HepG2 (cell line): ENCODE results near the gene VSTM5. TPM values are rescaled to one million over a fixed set of nuclear protein-coding genes. Genes with fewer than 3 reads are reported as not detected.

Source experiments
- ARID5B ChIP-seq: IDR thresholded peaks from 2 replicates; pipeline ENCODE4 v1.4.0; 2020; ENCODE audit warnings: mild to moderate bottlenecking, missing genetic modification reagents
- ATF5 ChIP-seq: sonication (generic); formaldehyde crosslinking; IDR thresholded peaks from 2 replicates; pipeline ENCODE4 v1.4.0; 2020; ENCODE audit warnings: mild to moderate bottlenecking, low read depth, missing genetic modification reagents
- CENPT ChIP-seq: sonication (generic); formaldehyde crosslinking; IDR thresholded peaks from 2 replicates; pipeline ENCODE4 v1.8.0; 2022; ENCODE audit warnings: low read depth, mild to moderate bottlenecking, moderate library complexity, missing genetic modification reagents
- GABPB1 ChIP-seq: IDR thresholded peaks from 2 replicates; pipeline ENCODE4 v1.6.1; 2016; ENCODE audit warnings: mild to moderate bottlenecking, missing genetic modification reagents, moderate library complexity, missing compliant biosample characterization
- HMGA1 ChIP-seq: sonication (generic); formaldehyde crosslinking; conservative IDR thresholded peaks from 2 replicates; pipeline ENCODE4 v1.4.0; 2020; ENCODE audit warnings: missing genetic modification reagents
- JARID2 ChIP-seq: sonication (generic); formaldehyde crosslinking; IDR thresholded peaks from 2 replicates; pipeline ENCODE4 v1.8.1; 2023; ENCODE audit warnings: missing genetic modification reagents, inconsistent platforms; ENCODE audit not compliant: insufficient replicate concordance
- MXI1 ChIP-seq: IDR thresholded peaks from 3 replicates; pipeline ENCODE4 v1.6.1; 2012; ENCODE audit warnings: low read depth, low read length, inconsistent platforms, borderline replicate concordance
- NCOA2 ChIP-seq: sonication (generic); formaldehyde crosslinking; IDR thresholded peaks from 2 replicates; pipeline ENCODE4 v1.8.0; 2022; ENCODE audit warnings: inconsistent platforms
- SATB2 ChIP-seq: sonication (generic); formaldehyde crosslinking; IDR thresholded peaks from 2 replicates; pipeline ENCODE4 v1.5.0; 2020; ENCODE audit warnings: missing genetic modification reagents
- SMARCC2 ChIP-seq: fragments of 450-650 bp; IDR thresholded peaks from 2 replicates; pipeline ENCODE4 v1.6.1; 2017; ENCODE audit warnings: antibody characterized with exemption, mild to moderate bottlenecking
- ZNF207 ChIP-seq: fragments of 450-650 bp; IDR thresholded peaks from 2 replicates; pipeline ENCODE4 v1.6.1; 2016; ENCODE audit warnings: antibody characterized with exemption, borderline replicate concordance
- ZNF225 ChIP-seq: sonication (generic); formaldehyde crosslinking; IDR thresholded peaks from 2 replicates; pipeline ENCODE4 v1.4.0; 2020; ENCODE audit warnings: mild to moderate bottlenecking, missing genetic modification reagents
- ZNF33B ChIP-seq: sonication (generic); formaldehyde crosslinking; IDR thresholded peaks from 2 replicates; pipeline ENCODE4 v1.5.1; 2020; ENCODE audit warnings: mild to moderate bottlenecking, missing genetic modification reagents
- ZNF343 ChIP-seq: sonication (generic); formaldehyde crosslinking; IDR thresholded peaks from 2 replicates; pipeline ENCODE4 v1.4.0; 2020; ENCODE audit warnings: mild to moderate bottlenecking, missing genetic modification reagents
- ZNF607 ChIP-seq: sonication (generic); formaldehyde crosslinking; IDR thresholded peaks from 2 replicates; pipeline ENCODE4 v1.5.1; 2020; ENCODE audit warnings: missing genetic modification reagents, mild to moderate bottlenecking, borderline replicate concordance
- ZNF703 ChIP-seq: sonication (generic); formaldehyde crosslinking; IDR thresholded peaks from 2 replicates; pipeline ENCODE4 v1.5.1; 2020; ENCODE audit warnings: missing genetic modification reagents, mild to moderate bottlenecking, moderate library complexity, borderline replicate concordance
- ZNF776 ChIP-seq: sonication (generic); formaldehyde crosslinking; IDR thresholded peaks from 2 replicates; pipeline ENCODE4 v1.4.0; 2020; ENCODE audit warnings: mild to moderate bottlenecking, missing genetic modification reagents
- polyA plus RNA-seq, 8 experiments: library from polyadenylated mRNA; depleted of rRNA in 3 of 8; stranded (reverse) in 7 of 8; unstranded in 1 of 8; fragments of >200 nt; fragmentation: Illumina TruSeq in 4 of 8; extraction: Trizol in 4 of 8; gene quantifications; 2 replicates each; pipeline versions ENCODE4 v1.2.1 to v1.2.3, GENCODE V29; 2011 to 2016; ENCODE audit warnings: low read depth in 4 of 8, missing spikeins in 1 of 8, mixed read lengths in 1 of 8; ENCODE audit not compliant: insufficient read depth in 1 of 8
- total RNA-seq, 5 experiments: library from RNA; depleted of rRNA; stranded (reverse); fragments of >200 nt; fragmentation: Illumina TruSeq; extraction: Trizol; gene quantifications; 2 replicates each; pipeline ENCODE4 v1.2.3, GENCODE V29; 2016; ENCODE audit warnings: low read depth in 1 of 5
- TF ChIP-seq, protein P1 (sequence below): IDR thresholded peaks from 2 replicates; pipeline ENCODE4 v1.6.1; 2016
- TF ChIP-seq, protein P2 (sequence below): sonication (generic); formaldehyde crosslinking; IDR thresholded peaks from 2 replicates; pipeline ENCODE4 v1.4.0; 2020; ENCODE audit warnings: low read depth, missing genetic modification reagents

Gene VSTM5
- total and polyA plus RNA-seq, 2 of the 13 experiments (the other 11 are each of a cell fraction or from before 2014, with no cell fraction given): not detected

GRCh38 chr11:93784145-93784934 is 66.1 kb downstream of the VSTM5 start, which contains the start of gene MED17 (continued):
- no peak for TF ChIP-seq ZNF33B (CRISPR knock-in tag)
- TF ChIP-seq HMGA1 (CRISPR knock-in tag): no peak
- no peak for TF ChIP-seq CENPT (CRISPR knock-in tag)
- 0 out of 2 replicates have a peak, but pooled peaks have one; percentile 24 for TF ChIP-seq ZNF703 (CRISPR knock-in tag)
- TF ChIP-seq ARID5B (CRISPR knock-in tag): peak; percentile 19; the same call in 1 of the 2 replicates
- peak; percentile 62; the same call in 1 of the 2 replicates for TF ChIP-seq ZNF776 (CRISPR knock-in tag)
- TF ChIP-seq GABPB1: peak; percentile 93
- no peak for TF ChIP-seq SMARCC2
- TF ChIP-seq JARID2 (CRISPR knock-in tag): peak; percentile 74
- TF ChIP-seq, protein P1, sequence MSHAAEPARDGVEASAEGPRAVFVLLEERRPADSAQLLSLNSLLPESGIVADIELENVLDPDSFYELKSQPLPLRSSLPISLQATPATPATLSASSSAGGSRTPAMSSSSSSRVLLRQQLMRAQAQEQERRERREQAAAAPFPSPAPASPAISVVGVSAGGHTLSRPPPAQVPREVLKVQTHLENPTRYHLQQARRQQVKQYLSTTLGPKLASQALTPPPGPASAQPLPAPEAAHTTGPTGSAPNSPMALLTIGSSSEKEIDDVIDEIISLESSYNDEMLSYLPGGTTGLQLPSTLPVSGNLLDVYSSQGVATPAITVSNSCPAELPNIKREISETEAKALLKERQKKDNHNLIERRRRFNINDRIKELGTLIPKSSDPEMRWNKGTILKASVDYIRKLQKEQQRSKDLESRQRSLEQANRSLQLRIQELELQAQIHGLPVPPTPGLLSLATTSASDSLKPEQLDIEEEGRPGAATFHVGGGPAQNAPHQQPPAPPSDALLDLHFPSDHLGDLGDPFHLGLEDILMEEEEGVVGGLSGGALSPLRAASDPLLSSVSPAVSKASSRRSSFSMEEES (CRISPR knock-in tag): peak; percentile 53
- no peak for TF ChIP-seq ZNF207
- peak; percentile 24; the same call in 1 of the 2 replicates for TF ChIP-seq ZNF607 (CRISPR knock-in tag)
- no peak for TF ChIP-seq SATB2 (CRISPR knock-in tag)
- no peak; the same call in 1 of the 2 replicates for TF ChIP-seq ZNF343 (CRISPR knock-in tag)
- TF ChIP-seq, protein P2, sequence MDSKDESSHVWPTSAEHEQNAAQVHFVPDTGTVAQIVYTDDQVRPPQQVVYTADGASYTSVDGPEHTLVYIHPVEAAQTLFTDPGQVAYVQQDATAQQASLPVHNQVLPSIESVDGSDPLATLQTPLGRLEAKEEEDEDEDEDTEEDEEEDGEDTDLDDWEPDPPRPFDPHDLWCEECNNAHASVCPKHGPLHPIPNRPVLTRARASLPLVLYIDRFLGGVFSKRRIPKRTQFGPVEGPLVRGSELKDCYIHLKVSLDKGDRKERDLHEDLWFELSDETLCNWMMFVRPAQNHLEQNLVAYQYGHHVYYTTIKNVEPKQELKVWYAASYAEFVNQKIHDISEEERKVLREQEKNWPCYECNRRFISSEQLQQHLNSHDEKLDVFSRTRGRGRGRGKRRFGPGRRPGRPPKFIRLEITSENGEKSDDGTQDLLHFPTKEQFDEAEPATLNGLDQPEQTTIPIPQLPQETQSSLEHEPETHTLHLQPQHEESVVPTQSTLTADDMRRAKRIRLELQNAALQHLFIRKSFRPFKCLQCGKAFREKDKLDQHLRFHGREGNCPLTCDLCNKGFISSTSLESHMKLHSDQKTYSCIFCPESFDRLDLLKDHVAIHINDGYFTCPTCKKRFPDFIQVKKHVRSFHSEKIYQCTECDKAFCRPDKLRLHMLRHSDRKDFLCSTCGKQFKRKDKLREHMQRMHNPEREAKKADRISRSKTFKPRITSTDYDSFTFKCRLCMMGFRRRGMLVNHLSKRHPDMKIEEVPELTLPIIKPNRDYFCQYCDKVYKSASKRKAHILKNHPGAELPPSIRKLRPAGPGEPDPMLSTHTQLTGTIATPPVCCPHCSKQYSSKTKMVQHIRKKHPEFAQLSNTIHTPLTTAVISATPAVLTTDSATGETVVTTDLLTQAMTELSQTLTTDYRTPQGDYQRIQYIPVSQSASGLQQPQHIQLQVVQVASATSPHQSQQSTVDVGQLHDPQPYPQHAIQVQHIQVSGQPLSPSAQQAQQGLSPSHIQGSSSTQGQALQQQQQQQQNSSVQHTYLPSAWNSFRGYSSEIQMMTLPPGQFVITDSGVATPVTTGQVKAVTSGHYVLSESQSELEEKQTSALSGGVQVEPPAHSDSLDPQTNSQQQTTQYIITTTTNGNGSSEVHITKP (CRISPR knock-in tag): peak; percentile 15; the same call in 1 of the 2 replicates
- no peak for TF ChIP-seq NCOA2 (CRISPR knock-in tag)
- peak; percentile 74; the same call in 1 of the 2 replicates for TF ChIP-seq ZNF225
- TF ChIP-seq MXI1: peak; percentile 48; the same call in 1 of the 3 replicates
- TF ChIP-seq ATF5: no peak
